GM18861 (cell line): ENCODE results near the gene NELFE.
A peak's percentile ranks its signal among the peaks of the same experiment; 100 is the strongest.
"Not testable (repeated sequence)": the region's sequence is repeated elsewhere in the genome, so short reads cannot be mapped to it uniquely, and the experiment has no call there.

ENCODE experiments used
- ATAC-seq: cut with Tn5 transposase; IDR thresholded peaks from one replicate; pipeline ENCODE4 v1.9.1; 2021; ENCODE audit not compliant: unreplicated experiment

Gene NELFE

DNA sequence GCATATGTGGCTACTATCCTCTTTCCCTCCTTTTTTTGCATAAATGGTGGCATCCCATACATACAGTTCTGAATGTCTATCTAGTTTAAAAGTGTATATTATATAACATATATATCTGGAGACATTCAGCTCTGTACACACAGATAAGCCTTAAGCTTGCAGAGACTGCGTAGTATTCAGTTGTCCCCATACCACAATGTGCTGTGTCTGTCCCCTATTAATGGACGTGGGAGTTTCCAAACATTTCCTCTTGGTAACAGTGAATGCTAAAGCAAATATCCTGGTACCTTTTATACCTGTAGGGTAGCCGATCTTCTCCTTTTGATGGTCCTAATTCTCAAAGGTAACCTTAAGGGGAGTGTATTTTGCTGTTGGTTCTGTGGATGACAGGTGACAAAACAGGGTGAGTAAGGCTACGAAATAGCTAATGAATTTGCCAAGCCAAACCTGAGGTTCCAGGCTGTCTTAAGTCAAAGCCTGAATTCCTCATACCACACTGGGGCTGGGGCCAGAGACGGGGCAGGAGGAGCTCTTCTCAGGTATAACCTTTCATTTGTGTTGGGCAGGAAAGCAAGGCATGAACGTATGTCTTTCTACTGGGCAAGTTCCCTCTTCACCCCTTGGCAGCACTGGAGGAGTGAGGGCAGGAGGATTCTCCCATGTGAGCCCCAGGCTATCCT is 39.0 kb downstream of the NELFE start:
- no peak for ATAC-seq

DNA sequence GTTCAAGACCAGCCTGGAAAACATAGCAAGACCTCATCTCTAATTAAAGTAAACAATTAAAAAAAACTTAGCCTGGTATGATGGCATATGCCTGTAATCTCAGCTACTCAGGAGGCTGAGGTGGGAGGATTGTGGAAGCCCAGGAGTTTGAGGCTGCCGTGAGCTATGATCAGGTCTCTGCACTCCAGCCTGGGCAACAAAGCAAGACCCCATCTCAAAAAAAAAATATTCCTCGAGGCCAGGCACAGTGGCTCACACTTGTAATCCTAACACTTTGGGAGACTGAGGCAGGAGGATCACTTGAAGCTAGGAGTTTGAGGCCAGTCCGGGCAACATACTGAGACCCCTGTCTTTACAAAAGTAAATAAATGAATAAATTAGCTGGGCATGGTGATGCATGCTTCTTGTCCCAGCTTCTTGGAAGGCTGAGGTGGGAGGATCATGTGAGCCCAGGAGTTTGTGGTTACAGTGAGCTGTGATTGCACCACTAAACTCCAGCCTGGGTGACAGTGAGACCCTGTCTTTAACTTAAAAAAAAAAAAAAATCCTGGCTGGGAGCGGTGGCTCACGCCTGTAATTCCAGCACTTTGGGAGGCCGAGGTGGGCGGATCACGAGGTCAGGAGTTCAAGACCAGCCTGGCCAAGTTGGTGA is 40.6 kb downstream of the NELFE start:
- no peak for ATAC-seq

DNA sequence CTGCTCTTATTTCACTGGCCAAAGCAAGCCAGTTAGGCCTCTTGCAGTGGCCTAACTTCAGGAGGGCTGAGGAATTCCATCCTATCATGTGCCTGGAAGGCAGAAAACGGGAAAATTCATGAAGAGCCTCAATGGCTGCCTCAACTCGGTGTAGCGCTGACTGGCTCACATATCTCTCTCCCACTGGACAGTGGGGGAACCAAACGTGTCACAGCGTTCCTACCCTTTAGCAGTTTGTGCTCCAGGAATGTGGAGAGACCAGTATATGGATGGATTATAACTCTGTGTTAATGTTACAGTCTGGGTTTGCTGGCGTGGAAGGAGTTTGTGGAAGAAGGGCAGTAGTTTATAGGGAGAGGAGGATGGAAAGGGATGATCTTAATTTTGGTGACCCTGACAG is 43.0 kb downstream of the NELFE start:
- ATAC-seq: no peak

GRCh38 chr6:31915351-31915750 is 43.4 kb downstream of the NELFE start:
- ATAC-seq: no peak

- no peak for ATAC-seq
Observed at GRCh38 chr6:31911826-31912585, 46.8 kb downstream of the NELFE start.

GRCh38 chr6:31909298-31909697 is 49.5 kb downstream of the NELFE start:
- not testable (repeated sequence) for ATAC-seq

DNA sequence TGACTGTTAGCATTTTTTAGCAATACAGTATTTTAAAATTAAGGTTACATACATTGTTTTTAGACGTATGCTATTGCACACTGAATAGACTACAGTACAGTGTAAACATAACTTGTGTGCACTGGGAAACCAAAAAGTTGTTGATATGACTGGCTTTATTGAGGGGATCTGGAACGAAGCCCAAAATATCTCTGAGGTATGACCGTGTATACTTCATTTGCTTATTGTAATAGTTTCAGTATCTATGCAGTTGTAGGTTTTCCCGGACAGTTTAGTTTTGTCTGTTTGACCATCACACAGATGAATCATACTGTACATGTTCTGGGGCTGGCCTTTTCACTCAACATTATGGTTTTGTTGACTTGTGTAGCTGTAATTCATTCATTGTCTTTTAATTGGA is 50.0 kb downstream of the NELFE start:
- peak; percentile 83 for ATAC-seq

- ATAC-seq: not testable (repeated sequence)
Observed at GRCh38 chr6:31908255-31908654, 50.5 kb downstream of the NELFE start.

DNA sequence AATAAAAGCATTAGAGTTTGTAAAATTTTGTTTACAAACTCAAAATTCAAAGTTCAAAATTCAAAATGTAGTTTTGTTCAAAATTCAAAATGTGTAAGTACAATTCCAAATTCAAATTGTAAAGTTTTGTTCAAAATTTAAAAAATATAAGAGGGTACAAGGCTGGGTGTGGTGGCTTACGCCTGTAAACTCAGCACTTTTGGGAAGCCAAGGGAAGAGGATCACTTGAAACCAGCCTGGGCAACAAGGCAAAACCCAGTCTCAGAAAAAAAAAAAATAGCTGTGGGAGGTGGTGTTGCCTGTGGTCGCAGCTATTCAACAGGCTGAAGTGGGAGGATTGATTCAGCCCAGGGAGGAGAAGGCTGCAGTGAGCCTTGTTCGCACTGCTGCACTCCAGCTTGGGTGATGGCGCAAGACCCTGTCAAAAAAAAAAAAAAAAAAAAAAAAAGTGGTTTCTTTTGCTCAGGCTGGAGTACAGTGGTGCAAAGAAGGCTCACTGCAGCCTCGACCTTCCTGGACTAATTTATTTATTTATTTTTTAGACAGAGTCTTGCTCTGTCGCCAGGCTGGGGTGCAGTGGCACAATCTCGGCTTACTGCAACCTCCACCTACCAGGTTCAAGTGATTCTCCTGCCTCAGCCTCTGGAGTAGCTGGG is 51.5 kb downstream of the NELFE start:
- no peak for ATAC-seq

DNA sequence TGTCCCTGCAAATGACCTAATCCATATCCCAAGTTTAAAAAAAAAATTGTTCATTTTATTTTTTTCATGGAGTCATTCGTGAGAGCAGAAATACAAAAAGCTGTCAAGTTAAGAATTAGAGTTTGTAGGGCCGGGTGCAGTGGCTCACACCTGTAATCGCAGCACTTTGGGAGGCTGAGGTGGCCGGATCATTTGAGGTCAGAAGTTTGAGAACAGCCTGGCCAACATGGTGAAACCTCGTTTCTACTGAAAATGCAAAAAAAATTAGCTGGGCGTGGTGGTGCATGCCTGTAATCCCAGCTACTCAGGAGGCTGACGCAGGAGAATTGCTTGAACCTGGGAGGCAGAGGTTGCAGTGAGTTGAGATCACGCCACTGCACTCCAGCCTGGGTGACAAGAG is 52.0 kb downstream of the NELFE start:
- not testable (repeated sequence) for ATAC-seq

GRCh38 chr6:31906122-31906521 is 52.6 kb downstream of the NELFE start:
- no peak for ATAC-seq

DNA sequence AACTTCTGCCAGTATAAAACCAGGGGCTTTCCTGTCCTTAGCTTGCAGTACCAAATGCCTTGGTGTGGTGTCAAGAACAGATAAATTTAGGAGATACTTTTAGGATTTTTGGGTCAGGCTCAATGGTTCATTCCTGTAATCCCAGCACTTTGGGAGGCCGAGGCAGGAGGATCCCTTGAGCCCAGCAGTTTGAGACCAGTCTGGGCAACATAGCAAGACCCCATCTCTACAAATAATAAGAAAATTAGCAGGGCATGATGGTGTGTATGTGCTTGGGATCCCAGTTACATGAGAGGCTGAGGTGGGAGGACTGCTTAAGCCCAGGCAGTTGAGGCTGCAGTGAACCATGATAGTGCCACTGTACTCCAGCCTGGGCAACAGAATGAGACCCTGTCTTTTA is 53.7 kb downstream of the NELFE start:
- ATAC-seq: no peak

DNA sequence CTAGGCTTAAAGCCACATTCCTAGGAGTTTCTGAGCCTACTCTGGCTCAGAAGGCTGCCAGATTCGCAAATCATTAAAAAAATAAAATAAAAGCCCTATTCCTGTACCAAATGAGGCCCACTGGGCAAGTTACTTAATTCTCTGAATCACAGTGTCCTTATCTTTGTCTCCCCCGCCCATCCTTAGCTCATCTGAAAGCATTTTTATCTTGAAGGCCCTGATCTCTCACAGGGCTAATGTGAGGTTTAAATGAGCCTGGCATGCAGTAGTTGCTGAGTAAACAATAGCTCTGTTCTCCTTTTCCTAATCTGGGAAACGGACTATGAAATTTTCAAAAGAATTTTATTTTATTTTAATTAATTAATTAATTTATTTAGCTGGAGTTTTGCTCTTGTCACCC is 54.8 kb downstream of the NELFE start:
- ATAC-seq: no peak
